Liver (tissue), 9 donors: Measurements from ENCODE around the gene LPXN. TPM values are rescaled to one million over a fixed set of nuclear protein-coding genes. Genes with fewer than 3 reads are reported as not detected.

Experiments
- DNase-seq: peaks from one replicate; pipeline ENCODE4 v3.0.0-alpha.2; 2017; ENCODE audit warnings: low spot score
- H3K27ac ChIP-seq, 2 donors: one replicate each; pipeline ENCODE4 v1.7.0; 2013; ENCODE audit warnings: inconsistent platforms in 2 of 2, low read length in 2 of 2, control low read depth in 1 of 2, low read depth in 1 of 2, mild to moderate bottlenecking in 1 of 2
- H3K27me3 ChIP-seq, 4 donors: one replicate each; pipeline versions ENCODE4 v1.6.1 to v1.7.0; 2013; ENCODE audit warnings: low read length in 3 of 4, inconsistent platforms in 1 of 4, mild to moderate bottlenecking in 1 of 4, moderate library complexity in 1 of 4; ENCODE audit not compliant: control insufficient read depth in 4 of 4, insufficient read depth in 4 of 4
- H3K36me3 ChIP-seq, 4 donors: one replicate each; pipeline versions ENCODE4 v1.6.1 to v1.7.0; 2013; ENCODE audit warnings: low read length in 3 of 4, mild to moderate bottlenecking in 3 of 4, low read depth in 1 of 4, moderate library complexity in 1 of 4; ENCODE audit not compliant: control insufficient read depth in 4 of 4, insufficient read depth in 3 of 4
- H3K4me1 ChIP-seq, 4 donors: one replicate each; pipeline versions ENCODE4 v1.6.1 to v1.7.0; 2013; ENCODE audit warnings: low read length in 3 of 4, mild to moderate bottlenecking in 3 of 4, moderate library complexity in 1 of 4; ENCODE audit not compliant: control insufficient read depth in 4 of 4, insufficient read depth in 4 of 4
- H3K4me3 ChIP-seq, 3 donors: one replicate each; pipeline versions ENCODE4 v1.6.1 to v1.7.0; 2013; ENCODE audit warnings: low read length in 3 of 3, control low read depth in 1 of 3, low read depth in 1 of 3, mild to moderate bottlenecking in 1 of 3
- H3K9ac ChIP-seq, 2 donors: one replicate each; pipeline ENCODE4 v1.7.0; 2013; ENCODE audit warnings: low read length in 2 of 2, mild to moderate bottlenecking in 2 of 2, moderate library complexity in 2 of 2, control low read depth in 1 of 2, low read depth in 1 of 2
- H3K9me3 ChIP-seq, 4 donors: one replicate each; pipeline versions ENCODE4 v1.6.1 to v1.7.0; 2013; ENCODE audit warnings: low read length in 3 of 4; ENCODE audit not compliant: control insufficient read depth in 4 of 4
- EGR1 ChIP-seq, 2 donors: IDR thresholded peaks; 2 replicates each; pipeline ENCODE4 v1.6.1; 2016 to 2018; ENCODE audit warnings: antibody characterized with exemption in 2 of 2, low read depth in 2 of 2
- FOXA1 ChIP-seq: IDR thresholded peaks from 2 replicates; pipeline ENCODE4 v1.6.1; 2016; ENCODE audit warnings: antibody characterized with exemption
- FOXA2 ChIP-seq: IDR thresholded peaks from 2 replicates; pipeline ENCODE4 v1.6.1; 2016; ENCODE audit warnings: antibody characterized with exemption
- GABPA ChIP-seq, 2 donors: IDR thresholded peaks in 1 of 2; conservative IDR thresholded peaks in 1 of 2; 2 replicates each; pipeline ENCODE4 v1.6.1; 2016; ENCODE audit warnings: antibody characterized with exemption in 2 of 2, mild to moderate bottlenecking in 1 of 2, moderate library complexity in 1 of 2
- HNF4A ChIP-seq, 2 donors: conservative IDR thresholded peaks; 2 replicates each; pipeline ENCODE4 v1.6.1; 2016; ENCODE audit warnings: antibody characterized with exemption in 2 of 2, mild to moderate bottlenecking in 2 of 2
- HNF4G ChIP-seq: IDR thresholded peaks from 2 replicates; pipeline ENCODE4 v1.6.1; 2016; ENCODE audit warnings: antibody characterized with exemption
- JUND ChIP-seq, 2 donors: IDR thresholded peaks; 2 replicates each; pipeline ENCODE4 v1.6.1; 2016; ENCODE audit warnings: antibody characterized with exemption in 2 of 2
- NR2F2 ChIP-seq: IDR thresholded peaks from 2 replicates; pipeline ENCODE4 v1.6.1; 2016; ENCODE audit warnings: antibody characterized with exemption
- RAD21 ChIP-seq, 2 donors: IDR thresholded peaks; 2 replicates each; pipeline ENCODE4 v1.6.1; 2016; ENCODE audit warnings: antibody characterized with exemption in 2 of 2, mild to moderate bottlenecking in 2 of 2
- RXRA ChIP-seq, 2 donors: IDR thresholded peaks; 2 replicates each; pipeline ENCODE4 v1.6.1; 2017 to 2018; ENCODE audit warnings: antibody characterized with exemption in 2 of 2, mild to moderate bottlenecking in 1 of 2
- SP1 ChIP-seq: IDR thresholded peaks from 2 replicates; pipeline ENCODE4 v1.6.1; 2018; ENCODE audit warnings: antibody characterized with exemption, mild to moderate bottlenecking
- TAF1 ChIP-seq: conservative IDR thresholded peaks from 2 replicates; pipeline ENCODE4 v1.6.1; 2016; ENCODE audit warnings: antibody characterized with exemption, mild to moderate bottlenecking
- YY1 ChIP-seq: IDR thresholded peaks from 2 replicates; pipeline ENCODE4 v1.6.1; 2016; ENCODE audit warnings: antibody characterized with exemption, mild to moderate bottlenecking
- WGBS: extraction: QIAGEN DNeasy Blood & Tissue Kit; methylation state at CpG from one replicate; pipeline ENCODE4 v1.1.7; 2013; 5-methylcytosine and 5-hydroxymethylcytosine counted together
- polyA plus RNA-seq, 2 donors: library from polyadenylated mRNA; stranded (reverse) in 1 of 2; unstranded in 1 of 2; fragments of 200-250 nt in 1 of 2; fragments of >200 nt in 1 of 2; fragmentation: Nextera tagmentation in 1 of 2; extraction: Ambion mirVana in 1 of 2; gene quantifications; one replicate each; pipeline versions ENCODE4 v1.2.1 to v1.2.3, GENCODE V29; 2013 to 2015
- total RNA-seq, 2 donors: library from RNA; depleted of rRNA; stranded (reverse); fragments of >200 nt; gene quantifications; one replicate each; pipeline ENCODE4 v1.2.3, GENCODE V29; 2014
- TF ChIP-seq, protein P1 (sequence below): IDR thresholded peaks from 2 replicates; pipeline ENCODE4 v1.6.1; 2016; ENCODE audit warnings: antibody characterized with exemption
- TF ChIP-seq, protein P2 (sequence below): IDR thresholded peaks from 2 replicates; pipeline ENCODE4 v1.6.1; 2016; ENCODE audit warnings: antibody characterized with exemption
- TF ChIP-seq, protein P3 (sequence below): fragments of 150-350 bp; IDR thresholded peaks from 2 replicates; pipeline ENCODE4 v1.5.1; 2017; ENCODE audit warnings: improper control_type of control experiment, low read depth, low read length; ENCODE audit not compliant: missing input control
- TF ChIP-seq, protein P4 (sequence below): IDR thresholded peaks from 2 replicates; pipeline ENCODE4 v1.6.1; 2016; ENCODE audit warnings: antibody characterized with exemption
- TF ChIP-seq, protein P5 (sequence below): IDR thresholded peaks from 2 replicates; pipeline ENCODE4 v1.6.1; 2016; ENCODE audit warnings: antibody characterized with exemption, mild to moderate bottlenecking
- donor health status: healthy.
- donor health status: healthy.
- donor health status: healthy.
- donor health status: healthy.
- donor health status: healthy.

The LPXN gene
- total and polyA plus RNA-seq, 4 donors, result 3.7 to 6.2 (median 4.7) TPM

DNA sequence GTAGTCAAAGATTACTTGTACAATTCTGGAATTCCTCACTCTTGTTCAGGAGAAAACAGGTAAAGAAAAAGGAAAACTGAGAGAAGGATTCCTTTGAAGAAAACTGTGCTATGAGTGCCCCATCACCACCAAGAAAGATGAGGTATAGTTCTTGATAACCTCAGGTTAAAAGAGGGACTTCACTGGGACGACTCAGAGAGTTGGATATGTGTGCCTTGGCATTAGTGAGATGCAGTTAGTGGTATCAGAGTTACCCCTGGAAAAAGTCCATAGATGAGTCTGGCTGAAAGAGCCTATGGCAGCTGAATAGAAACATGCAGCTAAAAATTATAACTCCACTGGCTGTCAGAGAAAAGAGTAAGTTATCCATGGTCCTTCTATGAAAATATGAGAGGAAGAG lies 28.8 kb downstream of the LPXN start:
- H3K4me3 ChIP-seq, result no peak overlapping the region
- no peaks in the 10 kb centered on the region for H3K27me3 ChIP-seq
- no peaks in the 10 kb centered on the region for H3K9me3 ChIP-seq
- 96% methylated on average over 1 of the region's 1 CpG for WGBS
- TF ChIP-seq, protein P1, sequence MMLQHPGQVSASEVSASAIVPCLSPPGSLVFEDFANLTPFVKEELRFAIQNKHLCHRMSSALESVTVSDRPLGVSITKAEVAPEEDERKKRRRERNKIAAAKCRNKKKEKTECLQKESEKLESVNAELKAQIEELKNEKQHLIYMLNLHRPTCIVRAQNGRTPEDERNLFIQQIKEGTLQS, result no peak
- no peak for TF ChIP-seq RXRA (IDR thresholded peaks at IDR 0.05)
- no peak for TF ChIP-seq FOXA2
- TF ChIP-seq NR2F2, result no peak
- TF ChIP-seq, protein P2, sequence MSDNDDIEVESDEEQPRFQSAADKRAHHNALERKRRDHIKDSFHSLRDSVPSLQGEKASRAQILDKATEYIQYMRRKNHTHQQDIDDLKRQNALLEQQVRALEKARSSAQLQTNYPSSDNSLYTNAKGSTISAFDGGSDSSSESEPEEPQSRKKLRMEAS, result no peak
- H3K9ac ChIP-seq, result no peak overlapping the region
- no peaks in the 10 kb centered on the region for H3K4me1 ChIP-seq
- no peak for DNase-seq
- peaks cover 15 to 58% (median 51%) of the 10 kb centered on the region in 4 donors for H3K36me3 ChIP-seq
- H3K27ac ChIP-seq, result no peak overlapping the region

DNA sequence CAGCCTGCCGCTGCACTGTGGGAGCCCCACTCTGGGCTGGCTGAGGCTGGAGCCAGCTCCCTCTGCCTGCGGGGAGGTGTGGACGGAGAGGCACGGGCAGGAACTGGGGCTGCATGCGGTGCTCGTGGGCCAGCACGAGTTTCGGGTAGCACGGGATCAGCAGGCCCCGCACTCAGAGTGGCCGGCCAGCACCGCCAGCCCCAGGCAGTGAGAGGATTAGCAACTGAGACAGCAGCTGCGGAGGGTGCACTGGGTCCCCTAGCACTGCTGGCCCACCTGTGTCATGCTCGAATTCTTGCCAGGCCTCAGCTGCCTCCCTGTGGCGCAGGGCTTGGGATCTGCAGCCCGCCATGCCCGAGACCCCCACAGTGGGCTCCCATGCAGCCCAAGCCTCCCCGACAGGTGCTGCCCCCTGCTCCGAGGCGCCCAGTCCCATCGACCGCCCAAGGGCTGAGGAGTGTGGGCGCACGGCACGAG lies 43.8 kb downstream of the LPXN start:
- H3K4me1 ChIP-seq, result no peaks in the 10 kb centered on the region
- no peak for DNase-seq
- no peak for TF ChIP-seq SP1
- TF ChIP-seq JUND (IDR thresholded peaks at IDR 0.05), result no peak
- TF ChIP-seq FOXA2, result no peak
- TF ChIP-seq HNF4A (conservative IDR thresholded peaks at IDR 0.05), result no peak
- no peak for TF ChIP-seq EGR1 (IDR thresholded peaks at IDR 0.05; ENCODE audit: low read depth in 2 of 2)
- no peak for TF ChIP-seq RXRA (IDR thresholded peaks at IDR 0.05)
- no peak overlapping the region for H3K9ac ChIP-seq
- H3K4me3 ChIP-seq, result no peak overlapping the region
- H3K27ac ChIP-seq, result no peak overlapping the region
- peaks cover 3 to 25% (median 17%) of the 10 kb centered on the region in 4 donors for H3K36me3 ChIP-seq
- H3K27me3 ChIP-seq, result no peaks in the 10 kb centered on the region
- WGBS, result 94% methylated on average over 25 of the region's 25 CpGs
- no peaks in the 10 kb centered on the region for H3K9me3 ChIP-seq

DNA sequence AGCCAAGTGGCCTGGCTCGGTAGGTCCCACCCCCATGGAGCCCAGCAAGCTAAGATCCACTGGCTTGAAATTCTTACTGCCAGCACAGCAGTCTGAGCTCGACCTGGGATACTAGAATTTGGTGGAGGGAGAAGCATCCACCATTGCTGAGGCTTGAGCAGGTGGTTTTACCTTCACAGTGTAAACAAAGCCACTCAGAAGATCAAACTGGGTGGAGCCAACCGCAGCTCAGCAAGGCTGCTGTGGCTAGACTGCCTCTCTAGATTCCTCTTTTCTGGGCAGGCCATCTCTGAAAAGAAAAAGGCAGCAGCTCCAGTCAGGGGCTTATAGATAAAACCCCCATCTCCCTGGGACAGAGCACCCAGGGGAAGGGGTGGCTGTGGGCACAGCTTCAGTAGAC lies 45.4 kb downstream of the LPXN start:
- Histone ChIP-seq H3K36me3 (peaks cover 3 to 27% (median 17%) of the 10 kb centered on the region in 4 donors), H3K9me3 (no peaks in the 10 kb centered on the region), H3K4me1 (no peaks in the 10 kb centered on the region), H3K9ac (no peak overlapping the region), H3K27me3 (no peaks in the 10 kb centered on the region), H3K27ac (no peak overlapping the region), H3K4me3 (no peak overlapping the region)
- TF ChIP-seq JUND (IDR thresholded peaks at IDR 0.05) (no peak), HNF4G (no peak), EGR1 (IDR thresholded peaks at IDR 0.05; ENCODE audit: low read depth in 2 of 2) (no peak), RXRA (IDR thresholded peaks at IDR 0.05) (no peak), TAF1 (no peak), FOXA2 (no peak), GABPA (IDR thresholded peaks at IDR 0.05 in 1 of 2, conservative IDR thresholded peaks at IDR 0.05 in 1 of 2) (no peak), YY1 (no peak), FOXA1 (no peak), SP1 (no peak), RAD21 (IDR thresholded peaks at IDR 0.05) (no peak), NR2F2 (no peak), HNF4A (conservative IDR thresholded peaks at IDR 0.05) (no peak)
- TF ChIP-seq, protein P2, result no peak
- TF ChIP-seq, protein P1, result no peak
- TF ChIP-seq, protein P3, sequence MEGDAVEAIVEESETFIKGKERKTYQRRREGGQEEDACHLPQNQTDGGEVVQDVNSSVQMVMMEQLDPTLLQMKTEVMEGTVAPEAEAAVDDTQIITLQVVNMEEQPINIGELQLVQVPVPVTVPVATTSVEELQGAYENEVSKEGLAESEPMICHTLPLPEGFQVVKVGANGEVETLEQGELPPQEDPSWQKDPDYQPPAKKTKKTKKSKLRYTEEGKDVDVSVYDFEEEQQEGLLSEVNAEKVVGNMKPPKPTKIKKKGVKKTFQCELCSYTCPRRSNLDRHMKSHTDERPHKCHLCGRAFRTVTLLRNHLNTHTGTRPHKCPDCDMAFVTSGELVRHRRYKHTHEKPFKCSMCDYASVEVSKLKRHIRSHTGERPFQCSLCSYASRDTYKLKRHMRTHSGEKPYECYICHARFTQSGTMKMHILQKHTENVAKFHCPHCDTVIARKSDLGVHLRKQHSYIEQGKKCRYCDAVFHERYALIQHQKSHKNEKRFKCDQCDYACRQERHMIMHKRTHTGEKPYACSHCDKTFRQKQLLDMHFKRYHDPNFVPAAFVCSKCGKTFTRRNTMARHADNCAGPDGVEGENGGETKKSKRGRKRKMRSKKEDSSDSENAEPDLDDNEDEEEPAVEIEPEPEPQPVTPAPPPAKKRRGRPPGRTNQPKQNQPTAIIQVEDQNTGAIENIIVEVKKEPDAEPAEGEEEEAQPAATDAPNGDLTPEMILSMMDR, result no peak
- TF ChIP-seq, protein P4, sequence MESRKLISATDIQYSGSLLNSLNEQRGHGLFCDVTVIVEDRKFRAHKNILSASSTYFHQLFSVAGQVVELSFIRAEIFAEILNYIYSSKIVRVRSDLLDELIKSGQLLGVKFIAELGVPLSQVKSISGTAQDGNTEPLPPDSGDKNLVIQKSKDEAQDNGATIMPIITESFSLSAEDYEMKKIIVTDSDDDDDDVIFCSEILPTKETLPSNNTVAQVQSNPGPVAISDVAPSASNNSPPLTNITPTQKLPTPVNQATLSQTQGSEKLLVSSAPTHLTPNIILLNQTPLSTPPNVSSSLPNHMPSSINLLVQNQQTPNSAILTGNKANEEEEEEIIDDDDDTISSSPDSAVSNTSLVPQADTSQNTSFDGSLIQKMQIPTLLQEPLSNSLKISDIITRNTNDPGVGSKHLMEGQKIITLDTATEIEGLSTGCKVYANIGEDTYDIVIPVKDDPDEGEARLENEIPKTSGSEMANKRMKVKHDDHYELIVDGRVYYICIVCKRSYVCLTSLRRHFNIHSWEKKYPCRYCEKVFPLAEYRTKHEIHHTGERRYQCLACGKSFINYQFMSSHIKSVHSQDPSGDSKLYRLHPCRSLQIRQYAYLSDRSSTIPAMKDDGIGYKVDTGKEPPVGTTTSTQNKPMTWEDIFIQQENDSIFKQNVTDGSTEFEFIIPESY, result no peak
- TF ChIP-seq, protein P5, sequence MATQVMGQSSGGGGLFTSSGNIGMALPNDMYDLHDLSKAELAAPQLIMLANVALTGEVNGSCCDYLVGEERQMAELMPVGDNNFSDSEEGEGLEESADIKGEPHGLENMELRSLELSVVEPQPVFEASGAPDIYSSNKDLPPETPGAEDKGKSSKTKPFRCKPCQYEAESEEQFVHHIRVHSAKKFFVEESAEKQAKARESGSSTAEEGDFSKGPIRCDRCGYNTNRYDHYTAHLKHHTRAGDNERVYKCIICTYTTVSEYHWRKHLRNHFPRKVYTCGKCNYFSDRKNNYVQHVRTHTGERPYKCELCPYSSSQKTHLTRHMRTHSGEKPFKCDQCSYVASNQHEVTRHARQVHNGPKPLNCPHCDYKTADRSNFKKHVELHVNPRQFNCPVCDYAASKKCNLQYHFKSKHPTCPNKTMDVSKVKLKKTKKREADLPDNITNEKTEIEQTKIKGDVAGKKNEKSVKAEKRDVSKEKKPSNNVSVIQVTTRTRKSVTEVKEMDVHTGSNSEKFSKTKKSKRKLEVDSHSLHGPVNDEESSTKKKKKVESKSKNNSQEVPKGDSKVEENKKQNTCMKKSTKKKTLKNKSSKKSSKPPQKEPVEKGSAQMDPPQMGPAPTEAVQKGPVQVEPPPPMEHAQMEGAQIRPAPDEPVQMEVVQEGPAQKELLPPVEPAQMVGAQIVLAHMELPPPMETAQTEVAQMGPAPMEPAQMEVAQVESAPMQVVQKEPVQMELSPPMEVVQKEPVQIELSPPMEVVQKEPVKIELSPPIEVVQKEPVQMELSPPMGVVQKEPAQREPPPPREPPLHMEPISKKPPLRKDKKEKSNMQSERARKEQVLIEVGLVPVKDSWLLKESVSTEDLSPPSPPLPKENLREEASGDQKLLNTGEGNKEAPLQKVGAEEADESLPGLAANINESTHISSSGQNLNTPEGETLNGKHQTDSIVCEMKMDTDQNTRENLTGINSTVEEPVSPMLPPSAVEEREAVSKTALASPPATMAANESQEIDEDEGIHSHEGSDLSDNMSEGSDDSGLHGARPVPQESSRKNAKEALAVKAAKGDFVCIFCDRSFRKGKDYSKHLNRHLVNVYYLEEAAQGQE, result no peak
- 94% methylated on average over 3 of the region's 3 CpGs for WGBS
- DNase-seq, result no peak
